HEK293 (cell line): Measurements from ENCODE around the gene TBX6.

Experiments
- ZNF146 ChIP-seq: fragments of 450-650 bp; formaldehyde crosslinking; IDR thresholded peaks from 2 replicates; pipeline ENCODE4 v1.5.1; 2016; ENCODE audit warnings: missing biosample characterization, missing genetic modification characterization
- ZNF2 ChIP-seq: fragments of 450-650 bp; formaldehyde crosslinking; IDR thresholded peaks from 2 replicates; pipeline ENCODE4 v1.5.1; 2016; ENCODE audit warnings: missing biosample characterization, missing genetic modification characterization
- ZNF292 ChIP-seq: fragments of 450-650 bp; formaldehyde crosslinking; IDR thresholded peaks from 2 replicates; pipeline ENCODE4 v1.5.1; 2016; ENCODE audit warnings: low read depth, missing biosample characterization, missing genetic modification characterization, borderline replicate concordance
- ZNF354C ChIP-seq: fragments of 450-650 bp; formaldehyde crosslinking; IDR thresholded peaks from 2 replicates; pipeline ENCODE4 v1.5.1; 2016; ENCODE audit warnings: missing biosample characterization, missing genetic modification characterization, low read depth, borderline replicate concordance
- ZNF664 ChIP-seq: fragments of 450-650 bp; formaldehyde crosslinking; IDR thresholded peaks from 2 replicates; pipeline ENCODE4 v1.5.1; 2016; ENCODE audit warnings: missing biosample characterization, missing genetic modification characterization
- ZNF776 ChIP-seq: fragments of 450-650 bp; formaldehyde crosslinking; IDR thresholded peaks from 2 replicates; pipeline ENCODE4 v1.5.0; 2017; ENCODE audit warnings: missing biosample characterization, missing genetic modification characterization, borderline replicate concordance
- TF ChIP-seq, protein P1 (sequence below): fragments of 450-650 bp; formaldehyde crosslinking; IDR thresholded peaks from 2 replicates; pipeline ENCODE4 v1.5.1; 2016; ENCODE audit warnings: missing biosample characterization, missing genetic modification characterization
- TF ChIP-seq, protein P2 (sequence below): sonication (generic); formaldehyde crosslinking; IDR thresholded peaks from 2 replicates; pipeline ENCODE4 v1.8.1; 2022; ENCODE audit warnings: mild to moderate bottlenecking, moderate library complexity, missing genetic modification reagents
- TF ChIP-seq, protein P3 (sequence below): fragments of 450-650 bp; formaldehyde crosslinking; IDR thresholded peaks from 2 replicates; pipeline ENCODE4 v1.5.1; 2016; ENCODE audit warnings: missing biosample characterization, missing genetic modification characterization
- TF ChIP-seq, protein P4 (sequence below): fragments of 450-650 bp; formaldehyde crosslinking; IDR thresholded peaks from 2 replicates; pipeline ENCODE4 v1.5.1; 2016; ENCODE audit warnings: missing biosample characterization, missing genetic modification characterization

DNA sequence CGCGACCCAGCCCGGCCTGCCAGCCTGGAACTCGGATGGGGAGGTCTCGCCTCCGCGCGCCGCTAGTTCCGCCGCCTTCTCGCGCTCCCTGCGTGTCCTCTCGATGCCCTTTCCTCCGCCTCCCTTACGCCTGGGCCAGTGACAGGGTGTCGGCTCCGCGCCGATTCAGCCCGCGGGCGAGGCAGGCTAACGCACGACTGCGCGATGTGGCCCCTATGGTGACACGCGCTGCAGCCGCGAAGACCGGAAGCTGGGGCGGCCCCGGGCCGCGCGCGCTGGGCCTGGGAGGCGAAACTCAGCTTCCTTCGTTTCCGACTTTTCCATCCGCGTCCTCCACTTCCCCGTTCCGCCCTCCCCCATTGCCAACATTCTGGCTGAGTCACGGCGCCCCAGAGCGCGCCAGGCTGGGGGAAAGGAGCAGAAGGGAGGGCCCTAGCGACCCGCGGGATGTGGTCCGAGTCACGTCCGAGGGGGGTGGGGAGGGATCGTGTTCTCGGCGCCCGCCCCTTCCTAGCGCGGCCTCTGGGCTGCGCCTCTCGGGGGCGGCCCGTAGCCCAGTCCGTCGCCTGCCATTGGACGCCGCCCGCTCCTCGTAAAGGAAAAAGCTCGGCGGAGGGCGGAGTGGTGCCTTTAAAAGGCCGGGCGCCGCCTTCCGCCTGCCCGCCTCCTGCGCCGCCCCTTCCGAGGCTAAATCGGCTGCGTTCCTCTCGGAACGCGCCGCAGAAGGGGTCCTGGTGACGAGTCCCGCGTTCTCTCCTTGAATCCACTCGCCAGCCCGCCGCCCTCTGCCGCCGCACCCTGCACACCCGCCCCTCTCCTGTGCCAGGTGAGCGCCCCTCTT, 26.4 kb downstream of the TBX6 start, which contains the start of gene ALDOA:
- TF ChIP-seq ZNF146 (peak; percentile 78), ZNF776 (no peak), ZNF354C (tag by site-specific recombination) (no peak), ZNF664 (tag by site-specific recombination) (no peak), ZNF292 (tag by site-specific recombination) (no peak), ZNF2 (tag by site-specific recombination) (peak; percentile 91)
- TF ChIP-seq, protein P1, sequence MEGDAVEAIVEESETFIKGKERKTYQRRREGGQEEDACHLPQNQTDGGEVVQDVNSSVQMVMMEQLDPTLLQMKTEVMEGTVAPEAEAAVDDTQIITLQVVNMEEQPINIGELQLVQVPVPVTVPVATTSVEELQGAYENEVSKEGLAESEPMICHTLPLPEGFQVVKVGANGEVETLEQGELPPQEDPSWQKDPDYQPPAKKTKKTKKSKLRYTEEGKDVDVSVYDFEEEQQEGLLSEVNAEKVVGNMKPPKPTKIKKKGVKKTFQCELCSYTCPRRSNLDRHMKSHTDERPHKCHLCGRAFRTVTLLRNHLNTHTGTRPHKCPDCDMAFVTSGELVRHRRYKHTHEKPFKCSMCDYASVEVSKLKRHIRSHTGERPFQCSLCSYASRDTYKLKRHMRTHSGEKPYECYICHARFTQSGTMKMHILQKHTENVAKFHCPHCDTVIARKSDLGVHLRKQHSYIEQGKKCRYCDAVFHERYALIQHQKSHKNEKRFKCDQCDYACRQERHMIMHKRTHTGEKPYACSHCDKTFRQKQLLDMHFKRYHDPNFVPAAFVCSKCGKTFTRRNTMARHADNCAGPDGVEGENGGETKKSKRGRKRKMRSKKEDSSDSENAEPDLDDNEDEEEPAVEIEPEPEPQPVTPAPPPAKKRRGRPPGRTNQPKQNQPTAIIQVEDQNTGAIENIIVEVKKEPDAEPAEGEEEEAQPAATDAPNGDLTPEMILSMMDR (tag by site-specific recombination): peak; percentile 34
- TF ChIP-seq, protein P2, sequence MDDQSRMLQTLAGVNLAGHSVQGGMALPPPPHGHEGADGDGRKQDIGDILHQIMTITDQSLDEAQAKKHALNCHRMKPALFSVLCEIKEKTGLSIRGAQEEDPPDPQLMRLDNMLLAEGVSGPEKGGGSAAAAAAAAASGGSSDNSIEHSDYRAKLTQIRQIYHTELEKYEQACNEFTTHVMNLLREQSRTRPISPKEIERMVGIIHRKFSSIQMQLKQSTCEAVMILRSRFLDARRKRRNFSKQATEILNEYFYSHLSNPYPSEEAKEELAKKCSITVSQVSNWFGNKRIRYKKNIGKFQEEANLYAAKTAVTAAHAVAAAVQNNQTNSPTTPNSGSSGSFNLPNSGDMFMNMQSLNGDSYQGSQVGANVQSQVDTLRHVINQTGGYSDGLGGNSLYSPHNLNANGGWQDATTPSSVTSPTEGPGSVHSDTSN (CRISPR knock-in tag): no peak; the same call in 1 of the 2 replicates
- TF ChIP-seq, protein P3, sequence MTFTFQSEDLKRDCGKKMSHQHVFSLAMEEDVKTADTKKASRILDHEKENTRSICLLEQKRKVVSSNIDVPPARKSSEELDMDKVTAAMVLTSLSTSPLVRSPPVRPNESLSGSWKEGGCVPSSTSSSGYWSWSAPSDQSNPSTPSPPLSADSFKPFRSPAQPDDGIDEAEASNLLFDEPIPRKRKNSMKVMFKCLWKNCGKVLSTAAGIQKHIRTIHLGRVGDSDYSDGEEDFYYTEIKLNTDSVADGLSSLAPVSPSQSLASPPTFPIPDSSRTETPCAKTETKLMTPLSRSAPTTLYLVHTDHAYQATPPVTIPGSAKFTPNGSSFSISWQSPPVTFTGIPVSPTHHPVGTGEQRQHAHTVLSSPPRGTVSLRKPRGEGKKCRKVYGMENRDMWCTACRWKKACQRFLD (tag by site-specific recombination): no peak
- TF ChIP-seq, protein P4, sequence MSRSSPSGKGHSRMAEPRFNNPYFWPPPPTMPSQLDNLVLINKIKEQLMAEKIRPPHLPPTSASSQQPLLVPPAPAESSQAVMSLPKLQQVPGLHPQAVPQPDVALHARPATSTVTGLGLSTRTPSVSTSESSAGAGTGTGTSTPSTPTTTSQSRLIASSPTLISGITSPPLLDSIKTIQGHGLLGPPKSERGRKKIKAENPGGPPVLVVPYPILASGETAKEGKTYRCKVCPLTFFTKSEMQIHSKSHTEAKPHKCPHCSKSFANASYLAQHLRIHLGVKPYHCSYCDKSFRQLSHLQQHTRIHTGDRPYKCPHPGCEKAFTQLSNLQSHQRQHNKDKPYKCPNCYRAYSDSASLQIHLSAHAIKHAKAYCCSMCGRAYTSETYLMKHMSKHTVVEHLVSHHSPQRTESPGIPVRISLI (tag by site-specific recombination): 0 out of 2 replicates have a peak, but pooled peaks have one; percentile 32
